ENCODE measurements around the gene VPS25. TPM values are rescaled to one million over a fixed set of nuclear protein-coding genes. Genes with fewer than 3 reads are reported as not detected.
A peak's percentile ranks its signal among the peaks of the same experiment; 100 is the strongest.

VPS25 gene
- total RNA-seq, 1 donor from 2014 or later: 76.5 TPM

- Mint-ChIP-seq H3K4me3 (ENCODE audit: low read depth) (no peak overlapping the region), H3K27me3 (no peaks in the 10 kb centered on the region), H3K4me1 (ENCODE audit: low read depth) (peaks cover 18% of the 10 kb centered on the region), H3K36me3 (ENCODE audit: insufficient read depth) (no peaks in the 10 kb centered on the region), H3K27ac (peak overlapping the region; percentile 60), H3K9me3 (ENCODE audit: low read depth) (no peaks in the 10 kb centered on the region)
- DNase-seq (ENCODE audit: low spot score, unreplicated experiment): no peak
- TF ChIP-seq, protein P1, sequence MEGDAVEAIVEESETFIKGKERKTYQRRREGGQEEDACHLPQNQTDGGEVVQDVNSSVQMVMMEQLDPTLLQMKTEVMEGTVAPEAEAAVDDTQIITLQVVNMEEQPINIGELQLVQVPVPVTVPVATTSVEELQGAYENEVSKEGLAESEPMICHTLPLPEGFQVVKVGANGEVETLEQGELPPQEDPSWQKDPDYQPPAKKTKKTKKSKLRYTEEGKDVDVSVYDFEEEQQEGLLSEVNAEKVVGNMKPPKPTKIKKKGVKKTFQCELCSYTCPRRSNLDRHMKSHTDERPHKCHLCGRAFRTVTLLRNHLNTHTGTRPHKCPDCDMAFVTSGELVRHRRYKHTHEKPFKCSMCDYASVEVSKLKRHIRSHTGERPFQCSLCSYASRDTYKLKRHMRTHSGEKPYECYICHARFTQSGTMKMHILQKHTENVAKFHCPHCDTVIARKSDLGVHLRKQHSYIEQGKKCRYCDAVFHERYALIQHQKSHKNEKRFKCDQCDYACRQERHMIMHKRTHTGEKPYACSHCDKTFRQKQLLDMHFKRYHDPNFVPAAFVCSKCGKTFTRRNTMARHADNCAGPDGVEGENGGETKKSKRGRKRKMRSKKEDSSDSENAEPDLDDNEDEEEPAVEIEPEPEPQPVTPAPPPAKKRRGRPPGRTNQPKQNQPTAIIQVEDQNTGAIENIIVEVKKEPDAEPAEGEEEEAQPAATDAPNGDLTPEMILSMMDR (IDR thresholded peaks at IDR 0.05; ENCODE audit: unreplicated experiment): no peak
These were observed 31.7 kb downstream of the VPS25 start for GRCh38 chr17:42804918-42805367.

DNA sequence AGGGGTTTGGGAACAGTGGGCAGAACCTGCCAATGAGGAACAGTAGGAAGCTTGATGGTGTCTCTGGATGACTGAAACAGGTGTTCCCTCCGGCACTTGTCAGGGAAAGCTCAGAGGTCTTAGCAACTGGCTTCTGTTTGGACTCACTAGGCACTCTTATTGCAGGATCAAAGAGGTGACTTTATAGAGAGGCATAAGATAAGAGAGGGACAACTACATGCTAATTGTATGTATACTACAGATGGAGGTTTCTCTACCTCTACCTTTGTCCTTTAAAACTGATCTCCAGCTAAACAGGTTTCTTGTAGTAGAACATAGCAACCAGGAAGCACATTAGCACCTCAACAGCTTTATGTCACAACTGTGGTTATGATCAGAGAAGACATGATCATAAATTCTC lies 33.0 kb downstream of the VPS25 start:
- no peak for DNase-seq (ENCODE audit: low spot score, unreplicated experiment)
- Mint-ChIP-seq H3K27ac (no peak overlapping the region), H3K27me3 (no peaks in the 10 kb centered on the region), H3K4me3 (ENCODE audit: low read depth) (no peak overlapping the region), H3K4me1 (ENCODE audit: low read depth) (peaks cover 18% of the 10 kb centered on the region), H3K9me3 (ENCODE audit: low read depth) (no peaks in the 10 kb centered on the region), H3K36me3 (ENCODE audit: insufficient read depth) (peaks cover 5% of the 10 kb centered on the region)
- TF ChIP-seq, protein P1 (IDR thresholded peaks at IDR 0.05; ENCODE audit: unreplicated experiment): no peak

DNA sequence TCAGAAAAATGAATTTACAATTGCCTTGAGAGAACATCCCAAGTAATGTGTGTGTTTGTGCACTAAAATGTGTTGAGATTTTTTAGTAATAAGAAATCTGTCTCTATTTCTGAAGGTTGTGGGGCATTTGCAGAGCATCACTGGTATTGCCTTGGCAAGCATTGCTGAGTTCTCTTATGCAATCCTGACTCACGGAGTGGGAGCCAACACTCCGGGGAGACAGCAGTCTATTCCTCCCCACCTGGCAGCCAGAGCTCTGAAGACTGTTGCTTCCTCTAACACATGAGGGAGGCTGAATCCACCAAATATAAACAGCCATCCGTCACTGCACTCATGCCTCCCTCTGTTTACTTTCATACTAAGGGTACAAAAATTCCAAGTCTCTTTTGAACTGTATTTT lies 36.0 kb downstream of the VPS25 start:
- Mint-ChIP-seq H3K36me3 (ENCODE audit: insufficient read depth) (peaks cover 13% of the 10 kb centered on the region), H3K4me3 (ENCODE audit: low read depth) (no peak overlapping the region), H3K27me3 (no peaks in the 10 kb centered on the region), H3K9me3 (ENCODE audit: low read depth) (no peaks in the 10 kb centered on the region), H3K27ac (no peak overlapping the region), H3K4me1 (ENCODE audit: low read depth) (peaks cover 8% of the 10 kb centered on the region)
- no peak for DNase-seq (ENCODE audit: low spot score, unreplicated experiment)
- TF ChIP-seq, protein P1 (IDR thresholded peaks at IDR 0.05; ENCODE audit: unreplicated experiment): no peak

- Mint-ChIP-seq H3K4me1 (ENCODE audit: low read depth) (no peaks in the 10 kb centered on the region), H3K27me3 (no peaks in the 10 kb centered on the region), H3K27ac (no peak overlapping the region), H3K9me3 (ENCODE audit: low read depth) (no peaks in the 10 kb centered on the region), H3K36me3 (ENCODE audit: insufficient read depth) (peaks cover 21% of the 10 kb centered on the region), H3K4me3 (ENCODE audit: low read depth) (no peak overlapping the region)
- TF ChIP-seq, protein P1 (IDR thresholded peaks at IDR 0.05; ENCODE audit: unreplicated experiment): no peak
- DNase-seq (ENCODE audit: low spot score, unreplicated experiment): no peak
These were observed 41.6 kb downstream of the VPS25 start for GRCh38 chr17:42814633-42815399.

GRCh38 chr17:42817866-42818265 lies 44.6 kb downstream of the VPS25 start:
- no peaks in the 10 kb centered on the region for H3K27me3 Mint-ChIP-seq
- H3K4me1 Mint-ChIP-seq (ENCODE audit: low read depth): no peaks in the 10 kb centered on the region
- DNase-seq (ENCODE audit: low spot score, unreplicated experiment): no peak
- no peak overlapping the region for H3K4me3 Mint-ChIP-seq (ENCODE audit: low read depth)
- peaks cover 21% of the 10 kb centered on the region for H3K36me3 Mint-ChIP-seq (ENCODE audit: insufficient read depth)
- H3K9me3 Mint-ChIP-seq (ENCODE audit: low read depth): no peaks in the 10 kb centered on the region
- TF ChIP-seq, protein P1 (IDR thresholded peaks at IDR 0.05; ENCODE audit: unreplicated experiment): no peak
- H3K27ac Mint-ChIP-seq: no peak overlapping the region

Measured in progenitor cell of endocrine pancreas (in vitro differentiated cells).